ENCODE data around the gene RBL2.
"Not testable (repeated sequence)": the region's sequence is repeated elsewhere in the genome, so short reads cannot be mapped to it uniquely, and the experiment has no call there.

- TF ChIP-seq CTCF (IDR thresholded peaks at IDR 0.05); POLR2A (IDR thresholded peaks at IDR 0.05); POLR2AphosphoS5 (IDR thresholded peaks at IDR 0.05; ENCODE audit: insufficient read depth in 1 of 2, low read depth in 1 of 2): not testable (repeated sequence)
These were observed 105.1 kb downstream of the RBL2 start for GRCh38 chr16:53539346-53539745.
